ES-I3 (cell line): Measurements from ENCODE around the gene ELMO1.
A peak's percentile ranks its signal among the peaks of the same experiment; 100 is the strongest.

Source experiments
- H3K36me3 ChIP-seq: 2 replicates; pipeline ENCODE4 v1.6.1; 2013; ENCODE audit warnings: mild to moderate bottlenecking, low read length, control low read depth, moderate library complexity; ENCODE audit not compliant: insufficient read depth
- H3K4me1 ChIP-seq: 2 replicates; pipeline ENCODE4 v1.6.1; 2013; ENCODE audit warnings: mild to moderate bottlenecking, control low read depth, low read length; ENCODE audit not compliant: insufficient read depth
- H3K9ac ChIP-seq: 2 replicates; pipeline ENCODE4 v1.6.1; 2013; ENCODE audit warnings: low read depth, mild to moderate bottlenecking, low read length, moderate library complexity
- H3K9me3 ChIP-seq: 2 replicates; pipeline ENCODE4 v1.6.1; 2013; ENCODE audit warnings: mild to moderate bottlenecking, low read length, moderate library complexity; ENCODE audit not compliant: control insufficient read depth, insufficient read depth

The ELMO1 gene

GRCh38 chr7:37255327-37255944 is 193.2 kb downstream of the ELMO1 start:
- no peaks in the 10 kb centered on the region for H3K36me3 ChIP-seq
- no peak overlapping the region for H3K9ac ChIP-seq
- H3K9me3 ChIP-seq: no peaks in the 10 kb centered on the region
- H3K4me1 ChIP-seq: peaks cover 16% of the 10 kb centered on the region

GRCh38 chr7:37251222-37251621 is 197.4 kb downstream of the ELMO1 start:
- Histone ChIP-seq H3K9ac (no peak overlapping the region), H3K9me3 (no peaks in the 10 kb centered on the region), H3K36me3 (no peaks in the 10 kb centered on the region), H3K4me1 (peaks cover 31% of the 10 kb centered on the region)

DNA sequence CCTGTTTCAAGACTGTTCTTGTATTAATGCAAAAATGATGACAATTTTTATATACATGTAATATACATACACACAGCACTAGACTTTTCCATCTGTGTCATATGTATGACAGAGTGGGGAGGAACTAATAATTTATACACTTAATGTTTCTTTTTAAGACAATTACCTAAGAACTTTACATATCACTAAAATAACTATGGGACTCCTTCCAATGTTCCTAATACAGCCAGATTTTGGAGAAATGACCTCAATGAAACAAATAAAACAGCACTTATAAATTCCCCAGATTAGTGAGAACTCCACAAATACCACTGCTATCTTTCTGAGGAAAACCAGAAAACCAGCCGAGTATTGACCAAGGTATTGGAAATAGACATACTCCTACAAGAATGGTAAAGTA is 199.4 kb downstream of the ELMO1 start:
- Histone ChIP-seq H3K4me1 (peaks cover 31% of the 10 kb centered on the region), H3K9ac (no peak overlapping the region), H3K36me3 (no peaks in the 10 kb centered on the region), H3K9me3 (no peaks in the 10 kb centered on the region)

GRCh38 chr7:37248396-37248861 is 200.2 kb downstream of the ELMO1 start:
- H3K36me3 ChIP-seq: no peaks in the 10 kb centered on the region
- peak overlapping the region; percentile 23 for H3K9ac ChIP-seq
- peaks cover 31% of the 10 kb centered on the region for H3K4me1 ChIP-seq
- H3K9me3 ChIP-seq: no peaks in the 10 kb centered on the region

DNA sequence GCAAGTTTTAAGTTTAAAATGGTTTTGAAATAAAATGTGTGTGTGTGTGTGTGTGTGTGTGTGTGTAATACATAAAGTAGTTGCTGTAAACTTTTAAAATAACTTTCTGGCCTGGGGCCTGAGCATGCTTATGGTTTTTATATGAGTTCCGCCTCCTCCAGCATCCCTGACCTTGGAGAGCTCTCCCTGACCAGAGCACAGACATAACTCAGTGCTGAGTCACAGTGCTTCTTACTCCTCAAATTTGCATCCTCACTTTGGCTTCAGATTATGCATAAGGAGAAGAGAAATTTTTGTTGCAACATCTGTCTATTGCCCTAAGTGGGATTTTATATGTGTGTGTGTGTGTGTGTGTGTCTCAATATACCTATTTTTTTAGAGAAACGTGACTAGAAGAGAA is 200.8 kb downstream of the ELMO1 start:
- H3K4me1 ChIP-seq: peaks cover 31% of the 10 kb centered on the region
- no peaks in the 10 kb centered on the region for H3K36me3 ChIP-seq
- H3K9ac ChIP-seq: peak overlapping the region; percentile 23
- no peaks in the 10 kb centered on the region for H3K9me3 ChIP-seq

- no peaks in the 10 kb centered on the region for H3K9me3 ChIP-seq
- peaks cover 23% of the 10 kb centered on the region for H3K4me1 ChIP-seq
- H3K9ac ChIP-seq: no peak overlapping the region
- no peaks in the 10 kb centered on the region for H3K36me3 ChIP-seq
Observed at GRCh38 chr7:37245590-37245989, 203.1 kb downstream of the ELMO1 start.

GRCh38 chr7:37236906-37237305 is 211.8 kb downstream of the ELMO1 start:
- Histone ChIP-seq H3K9ac (no peak overlapping the region), H3K9me3 (no peaks in the 10 kb centered on the region), H3K4me1 (0 out of 2 replicates have a peak, but pooled peaks cover 4% of the 10 kb centered on the region), H3K36me3 (no peaks in the 10 kb centered on the region)

DNA sequence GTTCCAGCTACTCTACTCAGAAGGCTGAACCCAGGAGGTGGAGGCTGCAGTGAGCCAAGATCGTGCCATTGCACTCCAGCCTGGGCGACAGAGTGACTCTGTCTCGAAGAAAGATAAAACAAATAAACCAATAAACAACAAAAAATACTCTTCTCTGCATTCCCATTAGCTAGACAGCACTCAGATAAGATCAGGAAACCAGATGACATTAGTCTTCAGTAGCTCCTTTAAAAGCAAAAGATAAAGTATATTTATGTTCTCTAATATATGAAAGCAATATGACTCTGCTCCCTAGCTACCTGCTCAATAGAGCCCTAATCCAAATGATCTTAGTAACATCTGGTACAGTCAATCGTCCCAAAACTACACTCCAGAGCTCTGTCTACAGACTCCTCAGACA is 212.9 kb downstream of the ELMO1 start:
- H3K9me3 ChIP-seq: no peaks in the 10 kb centered on the region
- no peaks in the 10 kb centered on the region for H3K36me3 ChIP-seq
- H3K4me1 ChIP-seq: 0 out of 2 replicates have a peak, but pooled peaks cover 4% of the 10 kb centered on the region
- no peak overlapping the region for H3K9ac ChIP-seq

- Histone ChIP-seq H3K9ac (no peak overlapping the region), H3K9me3 (no peaks in the 10 kb centered on the region), H3K4me1 (0 out of 2 replicates have a peak, but pooled peaks cover 4% of the 10 kb centered on the region), H3K36me3 (no peaks in the 10 kb centered on the region)
Observed at GRCh38 chr7:37234928-37235327, 213.7 kb downstream of the ELMO1 start.

- Histone ChIP-seq H3K9ac (no peak overlapping the region), H3K9me3 (no peaks in the 10 kb centered on the region)
Observed at GRCh38 chr7:37234334-37234733, 214.3 kb downstream of the ELMO1 start.

DNA sequence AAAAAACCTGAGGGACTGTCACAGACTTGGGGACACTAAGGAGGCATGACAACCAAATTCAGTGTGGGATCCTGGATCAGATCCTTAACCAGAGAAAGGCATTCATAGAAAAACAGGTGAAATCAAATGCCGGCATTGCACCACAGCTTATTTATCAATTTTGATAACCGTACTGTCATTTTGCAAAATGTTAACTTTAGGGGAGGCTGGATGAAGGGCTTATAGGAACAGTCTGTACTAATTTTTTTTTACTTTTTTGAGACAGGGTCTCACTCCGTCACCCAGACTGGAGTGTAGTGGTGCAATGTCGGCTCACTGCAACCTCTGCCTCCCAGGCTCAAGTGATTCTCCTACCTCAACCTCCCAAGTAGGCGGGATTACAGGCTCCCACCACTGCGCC is 217.1 kb downstream of the ELMO1 start:
- H3K9me3 ChIP-seq: no peaks in the 10 kb centered on the region
- no peak overlapping the region for H3K9ac ChIP-seq
- 0 out of 2 replicates have a peak, but pooled peaks cover 4% of the 10 kb centered on the region for H3K4me1 ChIP-seq
- no peaks in the 10 kb centered on the region for H3K36me3 ChIP-seq

More at GRCh38 chr7:37234334-37234733, 214.3 kb downstream of the ELMO1 start:
- Histone ChIP-seq H3K36me3 (no peaks in the 10 kb centered on the region), H3K4me1 (0 out of 2 replicates have a peak, but pooled peaks cover 4% of the 10 kb centered on the region)

GRCh38 chr7:37230221-37230620 is 218.4 kb downstream of the ELMO1 start:
- no peak overlapping the region for H3K9ac ChIP-seq
- H3K9me3 ChIP-seq: no peaks in the 10 kb centered on the region
- H3K36me3 ChIP-seq: no peaks in the 10 kb centered on the region

GRCh38 chr7:37229381-37229780 is 219.3 kb downstream of the ELMO1 start:
- peaks cover 11% of the 10 kb centered on the region for H3K4me1 ChIP-seq
- no peak overlapping the region for H3K9ac ChIP-seq
- H3K9me3 ChIP-seq: no peaks in the 10 kb centered on the region
- H3K36me3 ChIP-seq: no peaks in the 10 kb centered on the region

More at GRCh38 chr7:37230221-37230620, 218.4 kb downstream of the ELMO1 start:
- peaks cover 9% of the 10 kb centered on the region for H3K4me1 ChIP-seq

DNA sequence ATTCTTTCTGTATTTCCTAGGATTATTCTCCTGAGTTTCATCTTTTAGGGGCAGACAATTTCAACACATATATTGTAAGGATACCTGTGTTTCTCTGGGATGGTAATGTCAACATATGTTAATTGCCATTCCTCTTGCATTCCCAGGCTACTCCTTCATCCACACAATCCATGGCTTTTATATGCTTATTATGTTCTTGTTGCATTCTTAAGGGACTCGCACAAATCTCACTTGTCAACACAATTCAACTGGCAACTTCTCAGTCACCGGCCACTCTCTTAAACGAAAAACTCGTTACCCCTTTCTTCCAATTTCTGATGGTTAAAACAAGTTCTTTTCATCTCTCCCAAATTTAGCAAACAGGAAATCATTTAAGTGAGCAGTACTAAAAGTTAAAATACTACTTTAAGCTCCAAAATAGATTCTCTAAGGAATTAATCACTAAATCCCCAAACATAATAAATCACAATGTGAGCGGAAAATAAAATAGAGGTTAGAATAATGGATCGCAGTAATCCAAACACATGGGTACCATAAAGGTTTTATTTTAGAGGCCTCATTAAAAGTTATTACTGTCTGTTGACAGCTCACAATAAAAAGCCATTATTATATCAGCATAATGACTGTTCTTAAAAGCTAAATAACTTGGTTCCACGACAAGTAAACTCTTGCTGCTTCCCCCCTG is 223.2 kb downstream of the ELMO1 start:
- Histone ChIP-seq H3K9ac (no peak overlapping the region), H3K36me3 (no peaks in the 10 kb centered on the region), H3K9me3 (no peaks in the 10 kb centered on the region)

DNA sequence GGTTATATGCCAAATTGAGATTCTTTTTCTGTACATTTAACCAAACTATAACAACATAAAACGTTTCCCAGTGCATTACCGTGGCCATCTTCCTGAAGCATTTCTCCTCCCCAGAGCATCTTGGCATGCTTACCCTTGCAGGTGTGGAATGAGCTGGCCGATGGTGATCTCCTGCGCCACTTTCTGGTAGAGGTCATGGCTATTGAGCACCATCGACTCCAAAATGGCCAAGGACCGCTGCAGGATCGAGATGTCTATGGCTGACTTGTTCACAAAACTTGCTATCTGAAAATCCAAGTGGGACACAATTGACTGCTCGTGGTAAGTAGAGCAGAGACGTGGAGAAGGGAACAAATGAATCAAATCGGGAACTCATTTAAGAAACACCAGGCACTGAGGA is 223.9 kb downstream of the ELMO1 start:
- H3K36me3 ChIP-seq: no peaks in the 10 kb centered on the region
- H3K4me1 ChIP-seq: peaks cover 11% of the 10 kb centered on the region
- no peaks in the 10 kb centered on the region for H3K9me3 ChIP-seq
- H3K9ac ChIP-seq: no peak overlapping the region

More for the DNA sequence above, 223.2 kb downstream of the ELMO1 start:
- peaks cover 11% of the 10 kb centered on the region for H3K4me1 ChIP-seq
